ENCODE results near the gene ECT2L. TPM values are rescaled to one million over a fixed set of nuclear protein-coding genes. Genes with fewer than 3 reads are reported as not detected.
"Not testable (repeated sequence)": the region's sequence is repeated elsewhere in the genome, so short reads cannot be mapped to it uniquely, and the experiment has no call there.

ECT2L gene
- total RNA-seq, 1 donor from 2014 or later: 10.5 TPM

DNA sequence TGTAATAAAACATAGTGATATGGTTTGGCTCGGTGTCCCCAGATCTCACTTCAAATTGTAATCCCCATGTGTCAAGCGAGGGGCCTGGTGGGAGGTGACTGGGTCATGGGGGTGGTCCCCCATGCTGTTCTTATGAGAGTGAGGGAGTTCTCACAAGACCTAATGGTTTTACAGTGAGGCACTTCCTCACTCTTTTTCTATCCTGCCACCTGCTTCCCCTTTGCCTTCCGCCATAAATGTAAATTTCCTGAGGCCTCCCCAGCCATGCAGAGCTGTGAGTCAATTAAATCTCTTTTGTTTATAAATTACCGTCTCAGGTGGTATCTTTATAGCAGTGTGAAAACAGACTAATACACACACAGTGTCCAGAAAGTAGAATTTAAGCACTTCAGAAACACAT lies 113.6 kb downstream of the ECT2L start:
- intact Hi-C loops (cut with DNase I): no loop called here
- DNase-seq (ENCODE audit: low spot score): no peak

GRCh38 chr6:138909975-138910374 lies 114.1 kb downstream of the ECT2L start:
- DNase-seq (ENCODE audit: low spot score): no peak
- intact Hi-C loops (cut with DNase I): no loop called here

DNA sequence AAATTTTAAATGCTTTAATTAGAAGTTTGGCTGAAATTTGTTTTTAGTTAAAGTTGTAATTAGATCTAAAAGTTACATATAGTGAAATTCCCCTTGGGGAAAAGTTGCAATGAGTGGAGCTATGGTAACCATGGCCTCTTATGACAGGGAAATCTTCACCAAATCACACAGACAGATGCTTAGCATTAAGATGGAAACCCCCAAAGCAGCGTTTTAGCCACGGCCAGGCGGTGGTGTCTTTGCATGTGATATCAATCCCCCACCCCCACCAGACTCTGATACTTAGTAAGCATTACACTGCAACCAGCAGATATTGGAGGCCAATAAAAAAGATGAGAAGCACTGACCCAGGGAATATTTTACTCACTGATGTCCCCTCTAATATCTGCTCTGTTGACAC lies 116.4 kb downstream of the ECT2L start:
- no peak for DNase-seq (ENCODE audit: low spot score)
- intact Hi-C loops (cut with DNase I): no loop called here

DNA sequence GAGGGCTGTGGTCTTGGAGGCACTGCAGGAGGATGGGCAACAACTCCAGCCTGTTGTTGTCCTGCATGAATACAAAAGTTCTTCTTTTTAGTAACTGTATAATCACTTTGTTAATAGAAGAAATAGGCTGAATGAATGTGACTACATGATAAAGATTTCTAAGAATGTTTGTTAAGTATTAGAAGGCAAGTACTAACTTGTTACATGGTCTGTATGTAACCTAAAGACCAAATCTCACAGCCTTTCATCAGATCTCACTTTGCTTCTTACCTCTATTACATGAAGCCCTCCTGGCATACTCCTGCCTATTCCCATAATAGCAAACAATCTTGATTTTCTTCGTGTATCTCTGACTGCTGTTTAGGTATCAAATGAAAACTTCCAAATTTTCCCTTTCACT lies 118.8 kb downstream of the ECT2L start:
- intact Hi-C loops (cut with DNase I): no loop called here

DNA sequence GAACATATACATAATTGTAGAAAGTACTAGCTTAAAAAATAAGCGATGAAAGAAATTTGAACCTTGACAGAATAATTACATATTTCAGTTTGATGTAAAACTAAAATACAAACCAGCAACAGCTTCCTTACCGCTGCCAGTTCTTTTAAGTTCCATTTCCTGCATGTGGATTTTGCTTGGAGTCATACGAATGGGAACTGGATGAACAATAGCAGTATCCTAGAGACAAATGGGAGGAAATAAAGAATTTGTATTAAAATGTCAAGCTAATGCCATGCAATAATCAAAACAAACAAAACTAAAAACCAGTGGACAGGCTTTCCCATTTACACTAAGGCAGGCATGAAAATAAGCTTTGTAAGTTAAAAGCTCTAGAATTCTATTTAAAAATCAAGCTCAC lies 125.0 kb downstream of the ECT2L start:
- intact Hi-C loops (cut with DNase I): no loop called here
- no peak for DNase-seq (ENCODE audit: low spot score)

More for the DNA sequence above, 118.8 kb downstream of the ECT2L start:
- DNase-seq (ENCODE audit: low spot score): no peak

GRCh38 chr6:138923561-138923960 lies 127.7 kb downstream of the ECT2L start:
- intact Hi-C loops (cut with DNase I): no loop called here
- no peak for DNase-seq (ENCODE audit: low spot score)

- DNase-seq (ENCODE audit: low spot score): no peak
- intact Hi-C loops (cut with DNase I): no loop called here
Observed at GRCh38 chr6:138925806-138926205, 129.9 kb downstream of the ECT2L start.

GRCh38 chr6:138926579-138926978 lies 130.7 kb downstream of the ECT2L start:
- intact Hi-C loops (cut with DNase I): no loop called here
- DNase-seq (ENCODE audit: low spot score): no peak

DNA sequence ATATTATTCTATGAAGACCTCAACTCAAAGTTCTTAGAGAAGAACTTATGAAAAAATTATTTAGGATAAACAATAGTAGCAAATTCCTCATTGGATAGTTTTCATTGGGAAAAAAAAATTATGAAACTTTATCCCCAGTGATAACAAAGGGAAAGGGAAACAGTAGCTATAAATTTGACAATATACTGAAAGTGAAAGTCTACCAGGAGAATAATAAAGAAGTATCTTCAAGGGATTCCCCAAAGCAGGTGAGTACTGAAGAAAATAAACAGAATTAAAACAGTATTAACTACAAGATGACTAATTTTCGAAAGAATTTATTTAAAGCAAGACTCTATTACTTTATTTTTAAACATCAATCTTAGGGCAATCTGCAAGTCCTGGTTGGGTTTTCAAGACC lies 135.8 kb downstream of the ECT2L start:
- no peak for DNase-seq (ENCODE audit: low spot score)
- intact Hi-C loops (cut with DNase I): no loop called here

DNA sequence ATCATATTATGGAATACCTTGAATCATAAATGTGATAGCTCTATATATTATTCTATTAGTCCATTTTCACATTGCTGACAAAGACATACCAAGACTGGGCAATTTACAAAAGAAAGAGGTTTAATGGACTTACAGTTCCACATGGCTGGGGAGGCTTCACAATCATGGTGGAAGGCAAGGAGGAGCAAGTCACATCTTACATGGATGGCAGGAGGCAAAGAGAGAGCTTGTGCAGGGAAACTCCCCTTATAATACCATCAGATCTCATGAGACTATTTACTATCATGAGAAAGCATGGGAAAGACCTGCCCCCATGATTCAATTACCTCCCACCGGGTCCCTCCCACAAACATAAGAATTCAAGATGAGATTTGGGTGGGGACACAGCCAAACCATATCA lies 141.0 kb downstream of the ECT2L start:
- DNase-seq (ENCODE audit: low spot score); intact Hi-C loops (cut with DNase I): not testable (repeated sequence)

DNA sequence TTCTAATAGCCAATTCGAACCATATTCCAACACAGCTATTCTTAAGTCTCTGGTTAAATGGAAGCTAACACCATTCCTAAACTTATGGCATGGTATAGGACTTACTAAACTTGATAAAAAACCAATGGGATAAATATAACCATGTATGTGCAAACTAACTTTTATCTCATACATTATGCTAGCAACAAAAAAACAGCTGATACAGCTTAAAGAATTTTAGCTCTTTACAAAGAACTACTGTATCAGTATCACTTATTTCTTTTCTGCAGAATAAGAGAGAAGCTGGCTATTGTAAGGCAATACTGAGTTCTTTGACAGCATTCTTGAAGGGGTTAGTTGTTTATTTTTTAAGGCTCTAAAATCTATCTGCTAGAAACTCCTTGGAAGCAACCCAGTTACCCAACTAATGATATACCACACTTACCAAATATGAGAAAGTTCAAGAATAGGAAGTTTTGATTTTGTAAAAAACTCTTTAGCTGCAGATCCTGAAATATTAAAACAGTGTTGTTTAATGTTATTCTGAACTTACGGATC lies 147.3 kb downstream of the ECT2L start:
- intact Hi-C loops (cut with DNase I): no loop called here
- no peak for DNase-seq (ENCODE audit: low spot score)

DNA sequence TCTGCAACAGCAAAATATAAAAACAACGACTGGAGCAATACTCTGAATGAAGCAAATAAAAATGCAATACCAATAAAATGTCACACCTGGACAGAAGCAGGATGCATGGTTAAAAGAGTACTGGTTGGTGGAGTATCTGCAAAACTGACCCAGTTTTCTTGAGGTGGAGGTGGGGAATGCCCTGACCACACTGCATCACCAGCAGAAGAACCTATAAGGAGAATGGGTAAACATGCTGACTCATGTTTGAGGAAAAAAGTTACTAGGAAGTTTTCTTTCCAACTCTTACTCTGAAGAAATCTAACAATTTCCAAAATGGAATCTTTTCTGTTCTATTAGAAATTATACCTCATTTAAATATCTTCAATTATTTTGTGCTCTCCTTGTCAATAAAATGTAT lies 148.5 kb downstream of the ECT2L start:
- no peak for DNase-seq (ENCODE audit: low spot score)
- intact Hi-C loops (cut with DNase I): no loop called here

- DNase-seq (ENCODE audit: low spot score): no peak
- intact Hi-C loops (cut with DNase I): no loop called here
Observed at GRCh38 chr6:138945354-138945753, 149.5 kb downstream of the ECT2L start.

DNA sequence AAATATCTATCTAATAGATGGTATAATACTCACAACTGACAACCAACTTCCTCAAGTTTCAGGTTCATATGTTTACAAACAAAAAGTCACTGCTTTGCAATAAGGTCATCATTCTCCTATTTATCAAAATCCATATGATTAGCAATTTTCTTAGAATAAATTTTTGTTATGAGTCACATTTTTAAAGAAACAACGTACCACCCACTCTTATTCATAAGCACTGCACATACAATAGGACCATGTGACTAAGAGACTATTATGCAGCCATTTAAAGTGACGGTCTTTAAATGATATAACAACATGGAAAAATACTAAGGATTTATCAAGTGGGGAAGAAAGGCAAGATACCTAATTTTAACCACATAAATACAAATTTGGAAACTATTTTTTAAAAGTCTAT lies 152.1 kb downstream of the ECT2L start:
- intact Hi-C loops (cut with DNase I): no loop called here
- DNase-seq (ENCODE audit: low spot score): no peak

GRCh38 chr6:138948546-138949179 lies 152.8 kb downstream of the ECT2L start:
- no peak for DNase-seq (ENCODE audit: low spot score)
- intact Hi-C loops (cut with DNase I): no loop called here

- intact Hi-C loops (cut with DNase I): no loop called here
- no peak for DNase-seq (ENCODE audit: low spot score)
Observed at GRCh38 chr6:138953451-138953850, 157.6 kb downstream of the ECT2L start.

Other genes with a start within 250 kb of the ECT2L start
- 7.9 TPM for gene CCDC28A, start 22.3 kb upstream of the ECT2L start, total RNA-seq
- 43.0 TPM for gene REPS1, start 192.2 kb downstream of the ECT2L start, total RNA-seq
- gene ABRACL, start 232.7 kb downstream of the ECT2L start, total RNA-seq: 5.7 TPM